Measurements from ENCODE around the gene INPP5A.

DNA sequence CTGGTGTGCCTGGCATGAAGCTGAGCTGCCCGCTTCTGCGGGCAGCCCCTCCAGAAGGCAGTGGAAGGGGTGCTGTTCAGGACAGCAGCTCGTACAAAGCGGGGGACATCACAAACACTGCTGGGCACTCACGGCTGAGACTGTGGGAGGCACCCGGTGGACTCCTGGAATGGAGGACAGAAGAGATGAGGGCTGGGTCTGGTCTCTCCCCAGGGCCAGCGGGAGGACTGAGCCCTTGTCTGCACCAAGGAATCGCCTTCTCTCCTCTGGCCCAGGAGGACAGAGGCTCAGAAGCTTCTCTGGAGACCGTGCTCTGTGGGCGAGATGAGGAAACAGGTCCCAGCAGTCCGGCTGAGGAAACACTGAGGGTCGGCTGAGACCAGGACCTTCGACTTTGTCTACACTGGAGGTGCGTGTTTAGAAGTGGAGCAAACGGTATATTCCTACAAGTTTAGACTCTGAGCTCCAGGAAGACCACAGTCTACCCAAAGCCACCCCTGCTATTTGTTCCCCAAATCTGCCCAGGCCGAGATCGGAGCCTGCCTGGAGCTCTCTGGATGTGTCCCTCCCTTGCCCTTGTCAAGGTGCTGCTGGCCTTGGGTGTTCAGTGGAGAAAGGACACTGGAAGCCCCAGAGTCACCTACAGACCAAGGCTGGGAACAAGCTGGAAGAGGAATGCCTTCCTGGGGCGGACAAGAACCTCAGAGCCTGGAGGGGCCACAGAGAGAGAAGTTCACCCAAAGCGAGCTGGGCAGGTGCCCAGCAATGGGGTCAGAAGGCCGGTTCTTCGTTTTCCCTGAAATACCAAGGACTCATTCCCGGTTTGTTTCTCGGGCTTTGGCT lies 12.9 kb upstream of the INPP5A start:
- TF ChIP-seq POLR2A (IDR thresholded peaks at IDR 0.05): no peak
- TF ChIP-seq CTCF (IDR thresholded peaks at IDR 0.05): no peak

Data from upper lobe of left lung (tissue), 4 donors.